Epithelial cell of proximal tubule (primary cell): ENCODE measurements around the gene BNIP3. TPM values are rescaled to one million over a fixed set of nuclear protein-coding genes. Genes with fewer than 3 reads are reported as not detected.

Source experiments
- DNase-seq: peaks from one replicate; pipeline ENCODE4 v3.0.0-alpha.2; 2011; ENCODE audit warnings: low read depth
- H3K4me3 ChIP-seq: 2 replicates; pipeline ENCODE4 v1.5.1; 2011; ENCODE audit warnings: low read depth, mild to moderate bottlenecking, low read length
- CTCF ChIP-seq: conservative IDR thresholded peaks from 2 replicates; pipeline ENCODE4 v1.5.1; 2012; ENCODE audit warnings: low read depth, mild to moderate bottlenecking, low read length
- total RNA-seq: library from RNA; depleted of rRNA; stranded (reverse); fragments of >200 nt; gene quantifications from 2 replicates; pipeline ENCODE4 v1.2.3, GENCODE V29; 2015

BNIP3 gene
- total RNA-seq, 1 donor from 2014 or later = 463 TPM

GRCh38 chr10:131972474-131973071 is 9.2 kb downstream of the BNIP3 start:
- no peak for TF ChIP-seq CTCF
- H3K4me3 ChIP-seq = no peak overlapping the region
- DNase-seq = no peak

- DNase-seq = no peak
- H3K4me3 ChIP-seq = no peak overlapping the region
- no peak for TF ChIP-seq CTCF
Observed at GRCh38 chr10:131971591-131971990, 10.1 kb downstream of the BNIP3 start.

- no peak for DNase-seq
- H3K4me3 ChIP-seq = no peak overlapping the region
- no peak for TF ChIP-seq CTCF
Observed at GRCh38 chr10:131970946-131971345, 10.8 kb downstream of the BNIP3 start.

GRCh38 chr10:131968949-131969348 is 12.8 kb downstream of the BNIP3 start:
- DNase-seq = no peak
- TF ChIP-seq CTCF = no peak
- H3K4me3 ChIP-seq = no peak overlapping the region

- no peak overlapping the region for H3K4me3 ChIP-seq
- TF ChIP-seq CTCF = no peak
- no peak for DNase-seq
Observed at GRCh38 chr10:131964298-131964697, 17.4 kb downstream of the BNIP3 start.

GRCh38 chr10:131963811-131964210 is 17.9 kb downstream of the BNIP3 start:
- TF ChIP-seq CTCF = no peak
- DNase-seq = no peak
- no peak overlapping the region for H3K4me3 ChIP-seq

GRCh38 chr10:131963350-131963749 is 18.4 kb downstream of the BNIP3 start:
- no peak overlapping the region for H3K4me3 ChIP-seq
- TF ChIP-seq CTCF = no peak
- DNase-seq = no peak
